ENCODE data around the gene P4HB. TPM values are rescaled to one million over a fixed set of nuclear protein-coding genes. Genes with fewer than 3 reads are reported as not detected.

P4HB gene
- total RNA-seq, 1 experiment from 2014 or later, result 958 TPM

DNA sequence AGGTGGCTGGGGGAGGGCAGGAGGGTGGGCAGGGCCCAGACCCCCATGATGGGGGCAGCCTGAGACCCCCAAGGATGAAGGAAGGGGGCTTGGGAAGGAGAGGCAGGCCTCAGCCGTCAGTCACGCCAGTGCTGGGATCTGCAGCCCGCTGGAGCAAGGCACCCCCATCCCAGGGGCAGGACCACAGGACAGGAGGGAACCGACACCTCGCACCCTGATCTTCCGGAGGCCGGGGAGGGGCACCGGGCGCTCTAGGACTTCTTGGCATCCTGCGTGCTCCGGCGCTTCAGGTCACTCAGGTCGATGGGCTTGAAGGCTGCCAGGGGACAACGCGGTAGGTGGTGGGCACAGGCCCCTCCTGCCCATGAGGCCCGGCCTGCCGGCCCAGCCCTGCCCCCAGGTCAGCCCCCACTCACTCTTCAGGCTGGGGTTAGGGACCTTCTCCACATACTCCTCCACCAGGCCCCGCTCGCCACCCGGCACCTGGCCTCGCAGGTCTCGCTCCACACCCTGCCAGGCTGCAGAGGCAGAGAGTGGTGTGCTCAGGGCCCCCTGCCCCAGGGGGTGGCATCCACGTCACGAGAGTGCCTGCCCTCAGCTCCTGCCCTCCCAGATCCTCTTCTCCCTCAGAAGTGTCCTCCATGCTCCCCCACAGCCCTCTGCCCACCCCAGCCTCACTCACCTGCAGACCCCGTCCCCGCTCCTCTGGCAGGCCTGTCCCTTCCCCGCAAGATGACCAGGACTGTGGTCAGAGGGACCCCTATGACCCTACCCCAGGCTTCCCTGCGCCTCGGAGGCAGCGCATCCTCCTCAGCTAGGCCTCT is 37.1 kb downstream of the P4HB start:
- TF ChIP-seq CTCF (IDR thresholded peaks at IDR 0.05; ENCODE audit: insufficient read depth in 1 of 2, low read depth in 1 of 2, low read length in 1 of 2, severe bottlenecking in 1 of 2, unreplicated experiment in 1 of 2), result no peak
- CTCF ChIA-PET, result interaction anchor here (0.6 to 1.5 kb wide), 3 partner anchors 10 to 139 kb away, joined by 5 read pairs; partner anchors contain the start of gene MCRIP1
- H3K9me3 Mint-ChIP-seq (ENCODE audit: unreplicated experiment), result no peaks in the 10 kb centered on the region

GRCh38 chr17:81822312-81822637 is 38.1 kb downstream of the P4HB start:
- H3K4me3 Mint-ChIP-seq (ENCODE audit: unreplicated experiment), result no peak overlapping the region
- no TSS peak for BruUV-seq (replicated peaks)
- H3K36me3 ChIP-seq (ENCODE audit: control insufficient read depth, insufficient read depth, low read length), result no peaks in the 10 kb centered on the region
- DNase-seq, result no peak
- TF ChIP-seq CTCF (IDR thresholded peaks at IDR 0.05; ENCODE audit: insufficient read depth in 1 of 2, low read depth in 1 of 2, low read length in 1 of 2, severe bottlenecking in 1 of 2, unreplicated experiment in 1 of 2), result no peak
- peaks cover 6% of the 10 kb centered on the region for H3K36me3 Mint-ChIP-seq (ENCODE audit: insufficient read depth, unreplicated experiment)
- ChIA-PET POLR2A (interaction anchor here (0.6 to 0.8 kb wide), 2 partner anchors 9 to 99 kb away, joined by 3 to 12 read pairs; no protein-coding TSS in a partner anchor), CTCF (interaction anchor here (0.6 to 1.5 kb wide), 5 partner anchors 11 to 426 kb away, joined by 3 to 5 read pairs (median 5); partner anchors contain the start of gene MCRIP1)
- H3K4me1 Mint-ChIP-seq (ENCODE audit: low read depth, unreplicated experiment), result peaks cover 7% of the 10 kb centered on the region
- H3K27me3 Mint-ChIP-seq (ENCODE audit: insufficient read depth, unreplicated experiment), result no peaks in the 10 kb centered on the region
- no peaks in the 10 kb centered on the region for H3K9me3 Mint-ChIP-seq (ENCODE audit: unreplicated experiment)
- H3K4me3 ChIP-seq (ENCODE audit: low read depth, low read length), result no peak overlapping the region
- no peak overlapping the region for H3K27ac Mint-ChIP-seq (ENCODE audit: unreplicated experiment)
- H3K27me3 ChIP-seq (replicated peaks; ENCODE audit: control insufficient read depth, insufficient read depth, low read length), result no peaks in the 10 kb centered on the region
- H3K4me1 ChIP-seq, result no peaks in the 10 kb centered on the region
- H3K9me3 ChIP-seq, result no peaks in the 10 kb centered on the region
- intact Hi-C loops (cut with micrococcal nuclease; ENCODE audit: unreplicated experiment), result no loop called here

More for the DNA sequence above, 37.1 kb downstream of the P4HB start:
- no peaks in the 10 kb centered on the region for H3K36me3 ChIP-seq (ENCODE audit: control insufficient read depth, insufficient read depth, low read length)
- Mint-ChIP-seq H3K4me3 (ENCODE audit: unreplicated experiment) (no peak overlapping the region), H3K36me3 (ENCODE audit: insufficient read depth, unreplicated experiment) (peaks cover 6% of the 10 kb centered on the region), H3K27ac (ENCODE audit: unreplicated experiment) (peak overlapping the region; percentile 57), H3K4me1 (ENCODE audit: low read depth, unreplicated experiment) (peaks cover 7% of the 10 kb centered on the region), H3K27me3 (ENCODE audit: insufficient read depth, unreplicated experiment) (no peaks in the 10 kb centered on the region)
- H3K4me3 ChIP-seq (ENCODE audit: low read depth, low read length), result no peak overlapping the region
- intact Hi-C loops (cut with micrococcal nuclease; ENCODE audit: unreplicated experiment), result no loop called here
- no peaks in the 10 kb centered on the region for H3K4me1 ChIP-seq
- BruUV-seq (replicated peaks), result no TSS peak
- H3K9me3 ChIP-seq, result no peaks in the 10 kb centered on the region
- DNase-seq, result no peak
- H3K27me3 ChIP-seq (replicated peaks; ENCODE audit: control insufficient read depth, insufficient read depth, low read length), result no peaks in the 10 kb centered on the region
- POLR2A ChIA-PET, result no interaction called here

GRCh38 chr17:81821603-81822311 is 38.6 kb downstream of the P4HB start:
- Mint-ChIP-seq H3K36me3 (ENCODE audit: insufficient read depth, unreplicated experiment) (peaks cover 6% of the 10 kb centered on the region), H3K27ac (ENCODE audit: unreplicated experiment) (no peak overlapping the region), H3K4me1 (ENCODE audit: low read depth, unreplicated experiment) (peaks cover 7% of the 10 kb centered on the region), H3K27me3 (ENCODE audit: insufficient read depth, unreplicated experiment) (no peaks in the 10 kb centered on the region), H3K9me3 (ENCODE audit: unreplicated experiment) (no peaks in the 10 kb centered on the region), H3K4me3 (ENCODE audit: unreplicated experiment) (no peak overlapping the region)
- peak; percentile 64 to 75 for DNase-seq
- intact Hi-C loops (cut with micrococcal nuclease; ENCODE audit: unreplicated experiment), result no loop called here
- Histone ChIP-seq H3K4me1 (no peaks in the 10 kb centered on the region), H3K4me3 (ENCODE audit: low read depth, low read length) (no peak overlapping the region), H3K9me3 (no peaks in the 10 kb centered on the region), H3K27me3 (replicated peaks; ENCODE audit: control insufficient read depth, insufficient read depth, low read length) (no peaks in the 10 kb centered on the region), H3K36me3 (ENCODE audit: control insufficient read depth, insufficient read depth, low read length) (no peaks in the 10 kb centered on the region)
- BruUV-seq (replicated peaks), result no TSS peak
- POLR2A ChIA-PET, result interaction anchor here (0.6 to 0.8 kb wide), 2 partner anchors 9 to 98 kb away, joined by 3 to 12 read pairs; no protein-coding TSS in a partner anchor
- TF ChIP-seq CTCF (IDR thresholded peaks at IDR 0.05; ENCODE audit: insufficient read depth in 1 of 2, low read depth in 1 of 2, low read length in 1 of 2, severe bottlenecking in 1 of 2, unreplicated experiment in 1 of 2), result peak; percentile 45 to 47
- CTCF ChIA-PET, result interaction anchor here (0.7 to 1.5 kb wide), 4 partner anchors 12 to 426 kb away, joined by 3 to 5 read pairs (median 4); partner anchors contain the start of gene MCRIP1

All from Caco-2 (cell line).